CD4-positive, CD25-positive, alpha-beta regulatory T cell (primary cell): ENCODE measurements around the gene STK17B. TPM values are rescaled to one million over a fixed set of nuclear protein-coding genes. Genes with fewer than 3 reads are reported as not detected.

Source experiments
- ATAC-seq, 2 donors: fragments of 150-1000 bp; cut with Tn5 transposase; one replicate each; pipeline ENCODE4 v1.10.0; 2021; ENCODE audit warnings: low read depth in 2 of 2, moderate number of reproducible peaks in 2 of 2, moderate library complexity in 1 of 2
- DNase-seq, 3 donors: peaks; one replicate each; pipeline versions ENCODE4 v3.0.0 to v3.0.0-alpha.2; 2012 to 2022; ENCODE audit warnings: mixed read lengths in 1 of 3
- H3K27ac ChIP-seq: one replicate; pipeline ENCODE4 v1.7.0; 2013; ENCODE audit warnings: mild to moderate bottlenecking, low read length; ENCODE audit not compliant: insufficient read depth, poor library complexity, severe bottlenecking
- H3K27me3 ChIP-seq: one replicate; pipeline ENCODE4 v1.7.0; 2013; ENCODE audit warnings: low read length; ENCODE audit not compliant: control insufficient read depth, insufficient read depth
- H3K36me3 ChIP-seq: one replicate; pipeline ENCODE4 v1.7.0; 2013; ENCODE audit warnings: mild to moderate bottlenecking, low read length, moderate library complexity; ENCODE audit not compliant: control insufficient read depth, insufficient read depth
- H3K4me1 ChIP-seq: 2 replicates; pipeline ENCODE4 v1.7.0; 2013; ENCODE audit warnings: mild to moderate bottlenecking, low read length; ENCODE audit not compliant: insufficient read depth, control insufficient read depth, poor library complexity, severe bottlenecking
- H3K4me3 ChIP-seq: one replicate; pipeline ENCODE4 v1.7.0; 2013; ENCODE audit warnings: low read depth, mild to moderate bottlenecking, low read length, moderate library complexity
- H3K9me3 ChIP-seq, 2 experiments: 1 replicate in 1 of 2; 2 replicates in 1 of 2; pipeline ENCODE4 v1.7.0; 2013; ENCODE audit warnings: low read length in 2 of 2, mild to moderate bottlenecking in 1 of 2, moderate library complexity in 1 of 2; ENCODE audit not compliant: control insufficient read depth in 2 of 2
- H3K27ac Mint-ChIP-seq, 3 donors: one replicate each; pipeline ENCODE4 v1.8.0; 2020 to 2022; ENCODE audit warnings: mild to moderate bottlenecking in 3 of 3, mixed read lengths in 3 of 3, moderate library complexity in 2 of 3
- H3K27me3 Mint-ChIP-seq: one replicate; pipeline ENCODE4 v1.8.0; 2022; ENCODE audit warnings: mild to moderate bottlenecking, mixed read lengths
- H3K36me3 Mint-ChIP-seq: one replicate; pipeline ENCODE4 v1.8.0; 2020; ENCODE audit warnings: mixed read lengths
- H3K4me1 Mint-ChIP-seq, 4 donors: one replicate each; pipeline ENCODE4 v1.8.0; 2020 to 2022; ENCODE audit warnings: mixed read lengths in 4 of 4, mild to moderate bottlenecking in 1 of 4
- H3K4me3 Mint-ChIP-seq, 4 donors: one replicate each; pipeline ENCODE4 v1.8.0; 2020 to 2022; ENCODE audit warnings: mild to moderate bottlenecking in 4 of 4, mixed read lengths in 4 of 4, moderate library complexity in 3 of 4
- H3K9me3 Mint-ChIP-seq, 7 donors: one replicate each; pipeline ENCODE4 v1.8.0; 2020 to 2022; ENCODE audit warnings: mixed read lengths in 7 of 7, mild to moderate bottlenecking in 3 of 7, moderate library complexity in 2 of 7
- polyA plus RNA-seq, 4 donors: library from polyadenylated mRNA; unstranded; fragments of 300-500 nt; fragmentation: Illumina TruSeq; gene quantifications; one replicate each; pipeline ENCODE4 v1.2.3, GENCODE V29; 2021
- total RNA-seq: library from RNA; stranded (reverse); gene quantifications from one replicate; pipeline ENCODE4 v1.2.3, GENCODE V29; 2022

Gene STK17B
- total and polyA plus RNA-seq, 5 donors from 2014 or later: 97.1 to 542 (median 113) TPM

- Histone ChIP-seq H3K9me3 (no peaks in the 10 kb centered on the region), H3K27me3 (no peaks in the 10 kb centered on the region), H3K36me3 (peaks cover 3% of the 10 kb centered on the region), H3K4me3 (peak overlapping the region; percentile 90), H3K27ac (peak overlapping the region; percentile 88), H3K4me1 (peaks cover 68% of the 10 kb centered on the region)
- Mint-ChIP-seq H3K36me3 (peaks cover 12% of the 10 kb centered on the region), H3K4me3 (peak overlapping the region; percentile 79 to 96 (median 85)), H3K9me3 (peaks cover 0 to 3% (median 0%) of the 10 kb centered on the region in 7 donors), H3K4me1 (peaks cover 20 to 63% (median 44%) of the 10 kb centered on the region in 4 donors), H3K27ac (peak overlapping the region; percentile 75 to 92 (median 89)), H3K27me3 (peaks cover 7% of the 10 kb centered on the region)
- no peak for DNase-seq
- ATAC-seq: no peak
These were observed 2.1 kb upstream of the STK17B start for GRCh38 chr2:196173505-196173904.

GRCh38 chr2:196172951-196173350 is 1.6 kb upstream of the STK17B start:
- DNase-seq (no peak), ATAC-seq (no peak)
- H3K9me3 ChIP-seq: no peaks in the 10 kb centered on the region
- H3K4me3 ChIP-seq: peak overlapping the region; percentile 90
- peak overlapping the region; percentile 79 to 96 (median 85) for H3K4me3 Mint-ChIP-seq
- H3K27me3 Mint-ChIP-seq: peaks cover 7% of the 10 kb centered on the region
- H3K36me3 ChIP-seq: peaks cover 7% of the 10 kb centered on the region
- H3K4me1 ChIP-seq: peaks cover 64% of the 10 kb centered on the region
- peak overlapping the region; percentile 75 to 92 (median 89) for H3K27ac Mint-ChIP-seq
- H3K9me3 Mint-ChIP-seq: peaks cover 0 to 4% (median 0%) of the 10 kb centered on the region in 7 donors
- peaks cover 15% of the 10 kb centered on the region for H3K36me3 Mint-ChIP-seq
- peaks cover 20 to 58% (median 43%) of the 10 kb centered on the region in 4 donors for H3K4me1 Mint-ChIP-seq
- no peaks in the 10 kb centered on the region for H3K27me3 ChIP-seq
- H3K27ac ChIP-seq: peak overlapping the region; percentile 88

- Histone ChIP-seq H3K27me3 (no peaks in the 10 kb centered on the region), H3K4me3 (peak overlapping the region; percentile 90), H3K36me3 (peaks cover 9% of the 10 kb centered on the region), H3K4me1 (peaks cover 58% of the 10 kb centered on the region), H3K27ac (peak overlapping the region; percentile 88), H3K9me3 (no peaks in the 10 kb centered on the region)
- peaks cover 11 to 48% (median 36%) of the 10 kb centered on the region in 4 donors for H3K4me1 Mint-ChIP-seq
- peaks cover 7% of the 10 kb centered on the region for H3K27me3 Mint-ChIP-seq
- no peak for DNase-seq
- peak overlapping the region; percentile 79 to 96 (median 85) for H3K4me3 Mint-ChIP-seq
- no peak for ATAC-seq
- peaks cover 0 to 4% (median 0%) of the 10 kb centered on the region in 7 donors for H3K9me3 Mint-ChIP-seq
- peak overlapping the region; percentile 75 to 92 (median 89) for H3K27ac Mint-ChIP-seq
- peaks cover 19% of the 10 kb centered on the region for H3K36me3 Mint-ChIP-seq
These were observed 568 bp upstream of the STK17B start for GRCh38 chr2:196171946-196172345.

GRCh38 chr2:196170606-196171247 is 651 bp downstream of the STK17B start:
- Histone ChIP-seq H3K36me3 (peaks cover 14% of the 10 kb centered on the region), H3K4me3 (peak overlapping the region; percentile 100), H3K27me3 (no peaks in the 10 kb centered on the region), H3K9me3 (no peaks in the 10 kb centered on the region), H3K4me1 (peaks cover 55% of the 10 kb centered on the region), H3K27ac (peak overlapping the region; percentile 95)
- H3K36me3 Mint-ChIP-seq: peaks cover 25% of the 10 kb centered on the region
- ATAC-seq (peak in 1 of 2 donors; percentile 15), DNase-seq (peak; percentile 39 to 76 (median 74))
- H3K4me3 Mint-ChIP-seq: peak overlapping the region; percentile 93 to 99 (median 94)
- peaks cover 7 to 42% (median 35%) of the 10 kb centered on the region in 4 donors for H3K4me1 Mint-ChIP-seq
- H3K9me3 Mint-ChIP-seq: peaks cover 0 to 4% (median 0%) of the 10 kb centered on the region in 7 donors
- peak overlapping the region; percentile 97 to 98 (median 97) for H3K27ac Mint-ChIP-seq
- H3K27me3 Mint-ChIP-seq: peaks cover 7% of the 10 kb centered on the region

GRCh38 chr2:196170213-196170605 is 1.2 kb downstream of the STK17B start:
- H3K4me1 Mint-ChIP-seq: peaks cover 7 to 42% (median 39%) of the 10 kb centered on the region in 4 donors
- H3K27me3 Mint-ChIP-seq: peaks cover 7% of the 10 kb centered on the region
- H3K36me3 ChIP-seq: peaks cover 17% of the 10 kb centered on the region
- peak overlapping the region; percentile 100 for H3K4me3 ChIP-seq
- H3K27me3 ChIP-seq: no peaks in the 10 kb centered on the region
- H3K27ac ChIP-seq: peak overlapping the region; percentile 95
- DNase-seq: peak; percentile 53 to 89 (median 81)
- H3K36me3 Mint-ChIP-seq: peaks cover 29% of the 10 kb centered on the region
- ATAC-seq: peak; percentile 19 to 29
- peaks cover 55% of the 10 kb centered on the region for H3K4me1 ChIP-seq
- H3K27ac Mint-ChIP-seq: peak overlapping the region; percentile 97 to 98 (median 97)
- H3K9me3 Mint-ChIP-seq: peaks cover 0 to 4% (median 0%) of the 10 kb centered on the region in 7 donors
- H3K9me3 ChIP-seq: no peaks in the 10 kb centered on the region
- peak overlapping the region; percentile 93 to 99 (median 94) for H3K4me3 Mint-ChIP-seq

GRCh38 chr2:196169516-196169915 is 1.9 kb downstream of the STK17B start:
- peak overlapping the region; percentile 100 for H3K4me3 ChIP-seq
- peaks cover 33% of the 10 kb centered on the region for H3K36me3 Mint-ChIP-seq
- H3K9me3 ChIP-seq: no peaks in the 10 kb centered on the region
- peak overlapping the region; percentile 93 to 99 (median 94) for H3K4me3 Mint-ChIP-seq
- peaks cover 0 to 4% (median 0%) of the 10 kb centered on the region in 7 donors for H3K9me3 Mint-ChIP-seq
- peaks cover 12% of the 10 kb centered on the region for H3K27me3 Mint-ChIP-seq
- DNase-seq: peak in 1 of 3 donors; percentile 53
- H3K36me3 ChIP-seq: peaks cover 21% of the 10 kb centered on the region
- peak overlapping the region; percentile 95 for H3K27ac ChIP-seq
- H3K27ac Mint-ChIP-seq: peak overlapping the region; percentile 93 to 98 (median 97)
- H3K4me1 Mint-ChIP-seq: peaks cover 7 to 44% (median 40%) of the 10 kb centered on the region in 4 donors
- no peak for ATAC-seq
- no peaks in the 10 kb centered on the region for H3K27me3 ChIP-seq
- H3K4me1 ChIP-seq: peaks cover 55% of the 10 kb centered on the region

GRCh38 chr2:196168181-196168580 is 3.2 kb downstream of the STK17B start:
- no peaks in the 10 kb centered on the region for H3K27me3 ChIP-seq
- peaks cover 13% of the 10 kb centered on the region for H3K27me3 Mint-ChIP-seq
- H3K36me3 Mint-ChIP-seq: peaks cover 38% of the 10 kb centered on the region
- H3K27ac Mint-ChIP-seq: peak overlapping the region; percentile 84 to 97 (median 94)
- H3K4me3 Mint-ChIP-seq: peak overlapping the region; percentile 93 to 99 (median 94)
- H3K9me3 Mint-ChIP-seq: peaks cover 0 to 4% (median 0%) of the 10 kb centered on the region in 7 donors
- H3K4me1 ChIP-seq: peaks cover 53% of the 10 kb centered on the region
- no peaks in the 10 kb centered on the region for H3K9me3 ChIP-seq
- H3K27ac ChIP-seq: peak overlapping the region; percentile 95
- H3K4me1 Mint-ChIP-seq: peaks cover 9 to 40% (median 32%) of the 10 kb centered on the region in 4 donors
- ATAC-seq: no peak
- peak overlapping the region; percentile 100 for H3K4me3 ChIP-seq
- H3K36me3 ChIP-seq: peaks cover 21% of the 10 kb centered on the region
- DNase-seq: peak in 2 of 3 donors; percentile 19 to 39
